Smooth muscle cell of the brain vasculature (primary cell): ENCODE measurements around the gene INPP5D.
"Not testable (repeated sequence)": the region's sequence is repeated elsewhere in the genome, so short reads cannot be mapped to it uniquely, and the experiment has no call there.

Source experiments
- DNase-seq: peaks from one replicate; pipeline ENCODE4 v3.0.0-alpha.2; 2012; ENCODE audit warnings: low read depth, low spot score

The INPP5D gene

DNA sequence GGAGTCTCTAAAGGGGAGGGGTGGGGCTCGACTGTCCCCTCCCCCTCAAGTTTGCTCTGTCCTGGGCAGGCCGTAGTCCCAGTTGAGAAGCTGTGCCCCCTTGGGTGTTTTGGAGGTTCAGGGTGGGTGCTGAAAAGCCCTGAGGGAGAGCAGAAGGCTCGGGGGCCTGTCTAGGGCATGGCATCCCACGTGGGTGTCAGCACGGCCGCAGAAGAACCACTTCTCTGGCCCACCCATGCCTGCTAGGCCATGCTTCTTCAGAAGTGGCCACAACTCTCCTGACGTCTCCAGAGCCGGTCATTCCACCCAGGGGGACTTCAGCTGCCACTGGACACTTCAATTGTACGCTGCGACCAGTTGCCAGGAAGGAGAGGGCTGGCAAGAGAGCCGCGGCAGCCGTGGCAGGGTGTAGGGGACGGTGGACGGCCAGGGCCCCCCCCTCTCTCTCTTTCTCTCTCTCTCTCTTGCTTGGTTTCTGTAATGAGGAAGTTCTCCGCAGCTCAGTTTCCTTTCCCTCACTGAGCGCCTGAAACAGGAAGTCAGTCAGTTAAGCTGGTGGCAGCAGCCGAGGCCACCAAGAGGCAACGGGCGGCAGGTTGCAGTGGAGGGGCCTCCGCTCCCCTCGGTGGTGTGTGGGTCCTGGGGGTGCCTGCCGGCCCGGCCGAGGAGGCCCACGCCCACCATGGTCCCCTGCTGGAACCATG, at the start of gene INPP5D:
TSS of gene INPP5D (plus strand) at position 546 of the 704 bp plus-strand sequence. CDS start at position 683, 137 bp downstream.
- DNase-seq: no peak

DNA sequence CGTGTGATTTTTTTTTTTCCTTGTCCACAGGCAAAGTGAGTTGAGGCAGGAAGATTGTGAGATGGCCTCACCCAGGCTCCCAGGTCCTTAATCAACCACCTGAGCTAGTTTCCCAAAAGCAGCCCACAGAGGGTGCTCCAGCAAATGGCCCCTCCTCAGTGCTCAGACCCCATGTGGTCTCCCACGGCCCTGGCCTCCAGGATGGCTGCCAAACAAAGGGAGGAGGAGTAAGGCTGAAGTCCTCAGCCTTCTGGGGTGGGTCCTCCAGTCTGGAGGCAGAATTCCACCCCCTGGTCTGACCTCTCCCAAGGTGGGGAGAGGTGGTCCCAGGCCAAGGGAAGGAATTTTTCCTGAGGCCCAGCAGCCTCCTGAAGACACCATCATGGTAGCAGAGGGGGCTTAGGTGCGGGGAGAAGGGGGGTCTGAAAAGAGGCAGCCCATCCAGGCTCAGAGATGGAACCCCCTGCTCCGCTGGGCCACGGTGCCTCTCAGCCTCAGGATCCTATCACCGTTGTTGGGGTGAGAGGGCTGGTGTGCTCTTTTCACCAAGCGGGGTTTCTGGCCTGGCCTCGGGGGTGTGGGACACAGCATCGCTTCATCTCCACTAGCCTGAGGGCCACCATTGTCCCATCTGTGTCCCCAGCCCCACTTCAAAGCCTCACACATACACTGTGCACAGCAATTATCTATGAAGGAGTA, 49.4 kb upstream of the INPP5D start:
- no peak for DNase-seq

DNA sequence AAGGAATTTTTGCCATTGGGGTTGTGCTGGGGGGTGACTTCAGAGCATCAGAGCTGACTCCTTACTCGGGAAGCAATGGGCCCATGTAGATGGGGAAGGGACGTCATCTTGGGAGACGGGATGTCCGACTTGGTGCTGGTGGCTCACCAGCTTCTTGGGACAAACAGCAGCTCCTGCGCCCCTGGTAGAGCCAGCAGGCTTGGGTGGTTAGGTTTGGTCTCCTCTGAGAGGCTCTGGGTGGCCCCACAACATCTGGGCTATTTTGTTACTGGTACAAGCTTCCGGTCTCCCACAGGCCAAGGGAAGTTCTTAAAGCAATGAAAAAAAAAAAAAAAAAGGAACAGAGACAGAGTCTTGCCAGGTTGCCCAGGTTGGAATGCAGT, 48.9 kb upstream of the INPP5D start:
- no peak for DNase-seq

GRCh38 chr2:233011702-233012131, 48.4 kb upstream of the INPP5D start:
- DNase-seq: no peak

GRCh38 chr2:233012301-233012971, 47.7 kb upstream of the INPP5D start:
- DNase-seq: no peak

DNA sequence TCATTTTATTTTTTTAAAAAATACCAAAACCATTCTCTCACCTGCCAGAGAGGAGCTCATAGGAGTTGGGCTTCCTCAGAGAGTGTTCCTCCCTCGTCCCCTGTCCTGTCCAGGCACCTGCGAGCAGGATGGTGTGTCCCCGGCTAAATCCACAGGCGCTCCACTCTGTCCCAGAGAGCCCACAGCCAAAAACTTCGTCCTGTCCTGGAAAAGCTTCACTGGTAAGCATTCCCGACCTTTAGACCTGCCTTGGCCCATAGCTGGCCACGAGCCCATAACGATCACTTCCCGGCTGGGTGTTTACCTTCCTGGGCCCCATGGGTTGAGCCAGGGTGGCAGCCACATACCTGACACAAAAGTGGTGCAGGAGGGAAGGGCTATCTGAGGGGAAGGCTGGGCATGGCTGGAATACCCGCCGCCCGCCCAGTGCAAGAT, 47.1 kb upstream of the INPP5D start, which contains the start of gene NGEF:
TSS of gene NGEF (minus strand) at position 230 of the 435 bp plus-strand sequence. CDS start 38,366 bp downstream, outside the sequence.
- no peak for DNase-seq

DNA sequence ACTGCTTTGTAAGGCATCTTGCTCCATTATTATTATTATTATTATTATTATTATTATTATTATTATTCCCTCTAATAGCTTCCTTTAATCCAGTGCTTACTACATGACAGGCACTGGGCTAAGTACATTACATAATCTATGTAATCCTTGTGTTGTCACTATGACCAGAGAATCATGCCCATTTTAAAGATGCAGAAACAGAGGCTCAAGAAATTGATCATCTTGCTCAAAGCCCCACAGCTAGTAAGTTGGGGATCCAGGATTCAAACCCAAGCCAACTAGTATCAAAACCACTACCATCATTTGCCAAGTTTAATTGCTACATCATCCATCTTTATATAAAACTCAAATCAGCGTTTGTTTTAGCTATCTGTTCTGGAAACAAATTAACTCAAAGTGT, 46.5 kb upstream of the INPP5D start:
- DNase-seq: no peak

- no peak for DNase-seq
These were observed 45.0 kb upstream of the INPP5D start for GRCh38 chr2:233015019-233015645.

GRCh38 chr2:233017947-233018346, 42.2 kb upstream of the INPP5D start:
- DNase-seq: no peak

DNA sequence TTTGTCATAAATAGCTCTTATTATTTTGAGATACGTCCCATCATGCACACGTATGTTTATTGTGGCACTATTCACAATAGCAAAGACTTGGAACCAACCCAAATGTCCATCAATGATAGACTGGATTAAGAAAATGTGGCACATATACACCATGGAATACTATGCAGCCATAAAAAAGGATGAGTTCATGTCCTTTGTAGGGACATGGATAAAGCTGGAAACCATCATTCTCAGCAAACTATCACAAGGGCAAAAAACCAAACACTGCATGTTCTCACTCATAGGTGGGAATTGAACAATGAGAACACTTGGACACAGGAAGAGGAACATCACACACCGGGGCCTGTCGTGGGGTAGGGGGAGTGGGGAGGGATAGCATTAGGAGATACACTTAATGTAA, 40.5 kb upstream of the INPP5D start:
- DNase-seq: not testable (repeated sequence)

DNA sequence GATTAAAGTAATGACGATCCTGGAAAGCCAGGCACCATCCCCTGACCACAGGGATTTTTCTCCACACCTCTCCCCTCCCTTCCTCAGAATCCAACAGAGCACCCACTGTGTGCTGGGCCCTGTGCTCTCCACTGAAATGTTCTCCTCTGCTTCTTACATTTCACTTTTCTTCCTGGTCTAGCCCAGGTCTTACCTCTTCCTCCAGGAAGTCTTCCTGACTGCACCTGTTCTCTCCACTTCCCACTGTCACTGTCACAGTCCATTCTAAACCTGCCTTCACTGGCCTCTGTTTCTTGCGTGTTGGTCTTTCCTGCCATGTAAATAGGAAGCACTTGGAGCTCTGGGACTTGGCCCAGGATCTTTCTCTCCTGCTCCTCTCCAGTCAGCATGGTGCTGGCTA, 39.7 kb upstream of the INPP5D start:
- DNase-seq: no peak

- no peak for DNase-seq
These were observed 38.4 kb upstream of the INPP5D start for GRCh38 chr2:233021771-233022170.

DNA sequence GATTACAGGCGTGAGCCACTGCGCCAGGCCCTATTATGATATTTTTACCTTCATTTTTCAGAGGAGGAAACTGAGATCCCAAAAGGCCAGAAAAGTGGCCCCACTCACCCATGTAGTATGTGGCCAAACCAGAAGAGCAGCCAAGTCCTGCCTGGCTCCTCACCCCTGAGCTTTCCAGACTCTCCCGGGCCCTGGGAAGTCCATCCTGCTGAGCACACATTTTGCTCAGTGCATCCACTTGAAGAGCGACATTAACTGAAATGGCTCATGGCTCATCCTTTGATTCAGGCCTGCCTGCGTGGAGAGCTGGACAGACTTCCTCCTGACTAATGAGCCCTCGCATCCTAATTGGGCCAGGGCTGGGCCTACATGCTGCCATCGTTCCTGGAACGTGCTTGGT, 37.6 kb upstream of the INPP5D start:
- no peak for DNase-seq

GRCh38 chr2:233023007-233023760, 37.0 kb upstream of the INPP5D start:
- DNase-seq: no peak

- no peak for DNase-seq
These were observed 36.3 kb upstream of the INPP5D start for GRCh38 chr2:233023761-233024410.

DNA sequence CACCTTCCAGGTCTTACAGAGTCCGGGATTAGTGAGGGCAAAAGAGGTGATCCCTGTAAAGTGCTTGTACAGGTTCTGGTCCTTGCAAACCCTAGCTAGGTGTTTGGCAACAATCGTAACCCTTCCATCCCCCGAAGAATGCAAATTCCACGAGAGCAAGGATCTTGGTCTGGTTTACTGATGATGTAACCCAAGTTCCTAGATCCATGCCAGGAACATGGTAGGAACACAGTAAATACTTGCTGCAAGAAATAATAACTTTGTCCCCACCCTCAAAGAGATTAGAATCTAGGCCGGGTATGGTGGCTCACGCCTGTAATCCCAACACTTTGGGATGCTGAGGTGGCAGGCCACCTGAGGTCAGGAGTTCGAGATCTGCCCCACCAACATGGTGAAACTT, 34.4 kb upstream of the INPP5D start:
- no peak for DNase-seq

GRCh38 chr2:233026198-233026813, 33.8 kb upstream of the INPP5D start:
- DNase-seq: no peak

- no peak for DNase-seq
These were observed 30.8 kb upstream of the INPP5D start for GRCh38 chr2:233029321-233029720.

DNA sequence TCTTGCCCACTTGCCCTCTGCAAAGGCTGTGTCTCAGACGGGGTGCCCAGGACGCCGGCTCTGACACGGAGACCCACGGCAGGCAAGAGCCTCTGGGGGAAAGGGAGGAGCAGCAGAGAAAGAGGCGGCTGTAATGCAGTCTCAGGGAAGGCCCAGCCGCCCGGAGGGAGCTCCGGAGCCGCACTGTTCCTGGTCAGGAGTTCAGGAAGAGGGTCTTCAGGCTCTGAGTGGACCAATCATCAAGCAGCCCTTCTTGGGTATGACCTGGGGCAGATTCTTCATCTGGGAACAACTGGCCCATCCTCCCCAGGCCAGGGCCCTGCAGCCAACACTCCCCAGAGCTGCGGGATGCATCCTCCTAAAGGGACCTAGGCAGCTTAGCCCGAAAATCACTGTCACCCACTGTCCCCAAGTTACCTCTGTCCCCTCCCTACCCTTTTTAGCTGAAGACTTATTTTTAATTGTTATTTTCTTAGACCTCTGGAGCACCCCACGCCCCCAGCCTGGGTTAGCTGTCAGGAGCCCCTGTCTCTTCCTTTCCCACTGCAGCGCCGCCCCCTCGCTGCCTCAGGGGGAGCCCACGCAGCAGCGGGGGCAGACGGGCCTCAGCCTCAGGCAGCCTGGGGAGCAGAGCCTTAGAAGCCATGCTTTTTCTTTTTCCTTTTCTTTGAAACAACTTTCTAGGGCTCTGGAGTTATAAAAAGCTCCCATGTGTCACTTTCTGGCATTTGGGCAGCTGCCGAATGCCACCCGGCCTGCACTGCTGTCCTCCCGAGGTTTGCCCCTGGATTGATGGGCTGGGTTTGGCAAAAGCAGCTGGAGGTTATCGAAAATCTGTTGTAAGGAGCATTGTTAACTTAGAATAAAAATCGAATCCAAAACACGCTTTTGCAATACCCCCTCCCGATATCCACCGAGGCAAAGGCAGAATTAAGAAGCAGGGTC, 28.3 kb upstream of the INPP5D start:
- no peak for DNase-seq
